ENCODE measurements around the gene FIP1L1. TPM values are rescaled to one million over a fixed set of nuclear protein-coding genes. Genes with fewer than 3 reads are reported as not detected.

Gene FIP1L1
- total RNA-seq, 1 donor from 2014 or later = 57.8 TPM

DNA sequence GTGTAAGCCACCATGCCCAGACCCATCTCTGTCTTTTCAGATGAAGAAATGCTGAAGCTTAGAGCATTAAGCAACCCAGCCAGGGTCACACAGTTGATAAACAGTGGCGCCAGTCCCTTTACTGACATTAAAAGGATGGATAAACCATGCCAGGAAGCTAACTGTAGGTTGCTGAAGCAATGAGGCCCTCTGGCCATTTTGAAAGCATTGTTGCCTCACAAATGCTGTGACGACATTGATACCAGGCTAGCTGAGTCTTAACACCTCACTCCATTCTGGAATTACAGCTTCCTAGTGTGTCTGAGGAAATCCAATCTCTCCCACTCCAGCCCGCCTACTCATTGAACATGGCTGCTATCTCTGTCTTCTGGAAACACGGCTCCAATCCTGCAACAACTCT is 124.1 kb downstream of the FIP1L1 start:
- Mint-ChIP-seq H3K9me3 (ENCODE audit: unreplicated experiment) (no peaks in the 10 kb centered on the region), H3K36me3 (ENCODE audit: unreplicated experiment) (no peaks in the 10 kb centered on the region), H3K27me3 (ENCODE audit: unreplicated experiment) (no peaks in the 10 kb centered on the region), H3K4me1 (ENCODE audit: unreplicated experiment) (peaks cover 34% of the 10 kb centered on the region), H3K27ac (ENCODE audit: unreplicated experiment) (no peak overlapping the region), H3K4me3 (ENCODE audit: unreplicated experiment) (no peak overlapping the region)
- TF ChIP-seq, protein P1, sequence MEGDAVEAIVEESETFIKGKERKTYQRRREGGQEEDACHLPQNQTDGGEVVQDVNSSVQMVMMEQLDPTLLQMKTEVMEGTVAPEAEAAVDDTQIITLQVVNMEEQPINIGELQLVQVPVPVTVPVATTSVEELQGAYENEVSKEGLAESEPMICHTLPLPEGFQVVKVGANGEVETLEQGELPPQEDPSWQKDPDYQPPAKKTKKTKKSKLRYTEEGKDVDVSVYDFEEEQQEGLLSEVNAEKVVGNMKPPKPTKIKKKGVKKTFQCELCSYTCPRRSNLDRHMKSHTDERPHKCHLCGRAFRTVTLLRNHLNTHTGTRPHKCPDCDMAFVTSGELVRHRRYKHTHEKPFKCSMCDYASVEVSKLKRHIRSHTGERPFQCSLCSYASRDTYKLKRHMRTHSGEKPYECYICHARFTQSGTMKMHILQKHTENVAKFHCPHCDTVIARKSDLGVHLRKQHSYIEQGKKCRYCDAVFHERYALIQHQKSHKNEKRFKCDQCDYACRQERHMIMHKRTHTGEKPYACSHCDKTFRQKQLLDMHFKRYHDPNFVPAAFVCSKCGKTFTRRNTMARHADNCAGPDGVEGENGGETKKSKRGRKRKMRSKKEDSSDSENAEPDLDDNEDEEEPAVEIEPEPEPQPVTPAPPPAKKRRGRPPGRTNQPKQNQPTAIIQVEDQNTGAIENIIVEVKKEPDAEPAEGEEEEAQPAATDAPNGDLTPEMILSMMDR (IDR thresholded peaks at IDR 0.05) = no peak
- no peak for DNase-seq (ENCODE audit: extremely low spot score, unreplicated experiment)

DNA sequence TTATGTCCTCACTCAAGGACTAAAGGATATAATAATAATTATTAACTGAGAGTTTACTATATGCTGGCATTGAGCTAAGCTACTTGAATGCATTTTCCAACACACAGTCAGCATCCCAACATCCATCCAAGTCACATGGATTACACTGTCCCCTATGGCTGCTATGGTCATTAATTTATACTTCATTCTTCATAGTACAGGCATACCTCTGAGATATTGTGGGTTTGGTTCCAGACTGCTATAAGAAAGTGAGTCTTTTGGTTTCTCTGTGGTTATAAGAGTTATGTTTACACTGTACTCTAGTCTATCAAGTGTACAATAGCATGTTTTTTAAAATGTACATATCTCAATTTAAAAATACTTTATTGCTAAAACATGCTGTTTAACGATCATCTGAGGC is 124.7 kb downstream of the FIP1L1 start:
- Mint-ChIP-seq H3K27me3 (ENCODE audit: unreplicated experiment) (no peaks in the 10 kb centered on the region), H3K36me3 (ENCODE audit: unreplicated experiment) (no peaks in the 10 kb centered on the region), H3K9me3 (ENCODE audit: unreplicated experiment) (no peaks in the 10 kb centered on the region), H3K4me1 (ENCODE audit: unreplicated experiment) (peaks cover 31% of the 10 kb centered on the region), H3K27ac (ENCODE audit: unreplicated experiment) (no peak overlapping the region), H3K4me3 (ENCODE audit: unreplicated experiment) (no peak overlapping the region)
- DNase-seq (ENCODE audit: extremely low spot score, unreplicated experiment) = no peak
- TF ChIP-seq, protein P1 (IDR thresholded peaks at IDR 0.05) = no peak

GRCh38 chr4:53505947-53506346 is 128.5 kb downstream of the FIP1L1 start:
- H3K4me1 Mint-ChIP-seq (ENCODE audit: unreplicated experiment) = peaks cover 19% of the 10 kb centered on the region
- no peaks in the 10 kb centered on the region for H3K27me3 Mint-ChIP-seq (ENCODE audit: unreplicated experiment)
- no peak overlapping the region for H3K27ac Mint-ChIP-seq (ENCODE audit: unreplicated experiment)
- TF ChIP-seq, protein P1 (IDR thresholded peaks at IDR 0.05) = peak; percentile 36
- no peak overlapping the region for H3K4me3 Mint-ChIP-seq (ENCODE audit: unreplicated experiment)
- no peaks in the 10 kb centered on the region for H3K36me3 Mint-ChIP-seq (ENCODE audit: unreplicated experiment)
- no peak for DNase-seq (ENCODE audit: extremely low spot score, unreplicated experiment)
- no peaks in the 10 kb centered on the region for H3K9me3 Mint-ChIP-seq (ENCODE audit: unreplicated experiment)

GRCh38 chr4:53507058-53507457 is 129.6 kb downstream of the FIP1L1 start:
- H3K36me3 Mint-ChIP-seq (ENCODE audit: unreplicated experiment) = no peaks in the 10 kb centered on the region
- peak overlapping the region; percentile 82 for H3K27ac Mint-ChIP-seq (ENCODE audit: unreplicated experiment)
- no peak overlapping the region for H3K4me3 Mint-ChIP-seq (ENCODE audit: unreplicated experiment)
- TF ChIP-seq, protein P1 (IDR thresholded peaks at IDR 0.05) = no peak
- DNase-seq (ENCODE audit: extremely low spot score, unreplicated experiment) = no peak
- H3K4me1 Mint-ChIP-seq (ENCODE audit: unreplicated experiment) = peaks cover 19% of the 10 kb centered on the region
- H3K9me3 Mint-ChIP-seq (ENCODE audit: unreplicated experiment) = no peaks in the 10 kb centered on the region
- no peaks in the 10 kb centered on the region for H3K27me3 Mint-ChIP-seq (ENCODE audit: unreplicated experiment)

DNA sequence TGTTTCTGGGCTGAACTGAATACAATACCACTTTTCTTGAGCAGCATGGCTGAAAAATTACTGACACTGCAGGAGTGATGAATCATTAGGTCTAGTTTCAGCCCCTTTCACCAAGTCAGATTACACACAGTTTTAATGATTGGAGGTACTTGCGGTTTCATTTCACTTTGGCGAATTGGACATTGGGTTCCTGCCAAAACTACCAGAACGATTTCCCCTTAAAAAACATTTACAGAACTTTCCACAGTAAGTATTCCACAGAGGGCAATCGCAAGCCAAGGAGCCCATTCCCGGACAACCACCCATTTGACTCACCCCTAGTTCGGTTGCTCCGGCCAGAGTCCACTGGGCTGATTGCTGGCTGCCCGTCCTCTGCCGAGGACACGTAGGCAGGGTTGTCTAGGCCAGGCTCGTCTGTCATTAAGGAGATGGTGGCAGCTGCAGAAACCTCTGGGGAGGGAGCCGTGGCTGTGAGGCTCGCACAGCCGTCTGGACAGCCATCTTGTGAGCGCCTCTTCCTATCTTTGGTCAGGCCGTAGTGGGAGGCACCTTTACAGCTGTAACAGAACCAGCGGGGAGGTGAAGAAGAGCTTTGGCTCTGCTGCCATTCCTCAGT is 130.3 kb downstream of the FIP1L1 start:
- Mint-ChIP-seq H3K27me3 (ENCODE audit: unreplicated experiment) (no peaks in the 10 kb centered on the region), H3K9me3 (ENCODE audit: unreplicated experiment) (no peaks in the 10 kb centered on the region), H3K4me3 (ENCODE audit: unreplicated experiment) (peak overlapping the region; percentile 62), H3K27ac (ENCODE audit: unreplicated experiment) (peak overlapping the region; percentile 82), H3K36me3 (ENCODE audit: unreplicated experiment) (no peaks in the 10 kb centered on the region), H3K4me1 (ENCODE audit: unreplicated experiment) (peaks cover 19% of the 10 kb centered on the region)
- TF ChIP-seq, protein P1 (IDR thresholded peaks at IDR 0.05) = no peak
- no peak for DNase-seq (ENCODE audit: extremely low spot score, unreplicated experiment)

Data from osteocyte (in vitro differentiated cells).